ENCODE measurements around the gene DCAF8.
"Not testable (repeated sequence)": the region's sequence is repeated elsewhere in the genome, so short reads cannot be mapped to it uniquely, and the experiment has no call there.

The DCAF8 gene

DNA sequence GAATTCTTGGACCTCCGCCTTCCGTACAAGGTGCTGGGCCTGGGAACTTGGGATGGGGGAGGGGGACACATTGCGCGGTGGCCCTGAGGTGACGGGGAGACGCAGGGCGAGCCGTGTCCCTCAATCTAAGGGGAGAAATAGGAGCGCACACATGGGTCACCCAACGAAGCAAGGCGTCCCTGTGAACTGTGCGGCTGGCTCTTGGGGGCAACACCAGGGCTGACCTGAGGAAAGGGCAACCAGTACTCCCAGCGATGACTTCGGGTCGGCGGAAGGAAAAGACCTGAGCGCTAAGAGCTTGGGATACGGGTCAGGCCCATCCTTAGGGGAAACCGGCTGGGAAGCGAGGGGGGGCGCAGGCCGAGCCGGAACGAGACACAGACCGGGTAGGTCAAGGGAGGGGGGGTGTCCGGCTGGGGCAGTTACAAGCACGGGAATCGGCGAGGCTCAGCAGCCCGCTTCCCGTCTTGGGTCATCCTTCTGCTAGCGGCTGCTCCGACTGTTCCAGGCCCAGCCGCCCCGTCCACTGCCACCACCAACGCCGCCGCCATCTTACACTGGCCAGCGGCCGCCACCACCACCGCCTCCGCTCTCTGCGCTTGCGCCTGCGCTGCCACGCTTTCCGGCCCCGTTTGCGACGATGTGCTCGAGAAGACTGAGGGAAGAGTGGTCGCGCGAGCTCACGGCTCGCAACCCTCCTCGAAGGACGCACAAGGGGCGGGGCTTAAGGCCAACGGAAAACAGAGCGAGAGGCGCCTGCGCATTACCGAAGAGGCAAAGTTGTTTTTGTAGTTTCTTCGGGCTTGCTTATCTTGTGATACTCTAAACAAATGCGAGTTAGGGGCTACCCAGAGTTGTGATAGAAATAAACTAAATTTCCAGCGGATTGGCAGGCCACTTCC is at the start of gene DCAF8:
DCAF8 (minus strand) TSS at position 657 of the 902 bp plus-strand sequence. CDS start 18,541 bp downstream, outside the sequence.
- peak; percentile 99 for DNase-seq

DNA sequence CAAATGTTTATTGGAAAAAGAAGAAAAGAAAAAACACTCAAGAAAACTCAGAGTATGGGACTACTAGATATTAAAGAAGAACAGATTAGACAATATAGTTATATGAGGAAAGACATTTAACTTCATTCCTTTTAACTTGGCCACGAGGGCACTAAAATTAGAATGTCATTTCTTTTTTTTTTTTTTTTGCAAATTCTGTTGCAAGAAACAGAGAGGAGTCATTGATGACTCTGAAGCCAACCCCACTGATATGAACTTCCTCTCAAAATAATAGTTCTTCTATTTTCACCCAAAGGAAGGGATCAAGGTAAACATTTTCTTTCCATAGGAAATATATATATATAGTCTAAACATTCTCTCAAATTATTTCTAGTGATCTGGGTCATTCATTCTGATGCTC is 47.2 kb upstream of the DCAF8 start:
- no peak for DNase-seq

- no peak for DNase-seq
Observed at GRCh38 chr1:160309185-160309557, 46.8 kb upstream of the DCAF8 start.

DNA sequence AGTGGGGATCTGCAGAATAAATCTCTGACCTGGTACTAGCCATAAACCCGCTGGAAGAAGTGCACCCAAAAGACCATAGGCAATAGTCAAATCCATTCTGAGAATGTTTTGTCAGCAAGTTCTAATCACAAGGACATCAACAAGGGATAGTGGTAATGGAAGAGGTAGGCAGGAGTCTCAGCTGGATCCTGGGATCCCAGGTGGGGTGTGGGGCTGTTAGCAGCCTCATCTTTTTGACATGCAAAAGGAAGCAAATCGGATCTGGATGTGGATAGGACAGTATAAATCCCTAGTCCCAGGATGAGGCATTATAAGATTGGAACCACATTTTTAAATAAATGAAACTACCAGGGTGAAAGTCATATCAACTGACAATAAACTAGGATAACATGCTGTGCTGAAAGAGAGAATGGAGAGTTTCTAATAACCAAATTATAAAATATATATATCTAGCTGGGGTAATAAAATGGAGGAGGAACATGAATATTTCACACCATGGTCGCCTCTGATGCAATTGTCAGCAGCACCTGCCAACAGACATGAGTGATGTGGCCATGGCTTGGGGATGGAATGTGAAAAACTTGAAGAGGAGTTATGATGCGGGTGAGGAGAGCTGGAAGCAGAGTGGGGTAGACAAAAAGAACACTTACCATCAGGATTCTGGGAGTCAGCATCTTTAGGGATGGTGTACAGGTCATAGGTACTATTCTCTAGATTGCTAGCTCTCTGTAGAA is 46.3 kb upstream of the DCAF8 start:
- DNase-seq = no peak

DNA sequence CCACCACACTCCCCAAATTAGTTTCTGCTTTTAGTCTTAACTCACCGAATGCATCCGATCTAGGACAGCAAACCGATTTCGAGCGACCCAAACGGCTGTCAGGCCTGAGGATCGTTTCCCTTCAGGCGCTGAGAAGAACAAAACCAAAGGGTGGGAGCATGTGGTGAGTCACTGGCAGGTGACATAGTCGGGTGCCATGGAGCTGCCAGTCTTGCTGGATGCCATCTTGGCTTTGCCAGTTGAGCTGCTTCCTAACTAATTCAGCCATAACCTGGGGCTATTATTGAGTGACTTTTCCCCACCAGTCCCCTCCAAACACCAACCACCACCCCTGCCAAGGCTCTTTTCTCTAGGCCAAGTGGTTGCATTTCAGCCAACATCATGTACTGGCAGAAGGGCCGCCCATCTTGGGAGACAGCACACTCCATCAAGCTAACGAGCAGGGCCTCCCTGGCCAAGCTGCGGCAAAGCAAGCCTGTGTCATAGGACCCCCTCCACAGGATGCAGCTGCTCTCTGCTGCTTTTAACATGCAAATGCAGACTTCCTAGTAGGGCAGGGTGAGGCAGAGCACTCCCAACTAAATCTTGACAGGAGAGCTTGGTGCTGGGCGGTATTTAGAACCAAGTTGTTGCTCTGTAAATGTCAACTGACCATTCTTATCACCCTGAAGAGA is 44.9 kb upstream of the DCAF8 start:
- no peak for DNase-seq

DNA sequence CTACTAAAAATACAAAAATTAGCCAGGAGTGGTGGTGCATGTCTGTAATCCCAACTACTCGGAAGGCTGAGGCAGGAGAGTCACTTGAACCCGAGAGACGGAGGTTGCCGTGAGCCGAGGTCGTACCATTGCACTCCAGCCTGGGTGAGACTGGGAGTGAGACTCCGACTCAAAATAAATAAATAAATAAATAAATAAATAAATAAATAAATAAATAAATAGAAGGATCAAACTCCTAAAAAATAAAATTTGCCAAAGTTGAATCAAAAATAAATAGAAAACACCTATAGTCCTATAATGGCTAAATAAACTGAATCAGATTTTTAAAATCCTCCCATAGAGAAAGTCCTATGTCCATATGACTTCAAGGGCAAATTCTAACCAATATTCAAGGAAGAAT is 37.8 kb upstream of the DCAF8 start:
- no peak for DNase-seq

- no peak for DNase-seq
Observed at GRCh38 chr1:160296036-160296435, 33.7 kb upstream of the DCAF8 start.

GRCh38 chr1:160293020-160293968 is 30.9 kb upstream of the DCAF8 start:
- DNase-seq = no peak

- peak; percentile 62 for DNase-seq
Observed at GRCh38 chr1:160291248-160292220, 29.2 kb upstream of the DCAF8 start.

DNA sequence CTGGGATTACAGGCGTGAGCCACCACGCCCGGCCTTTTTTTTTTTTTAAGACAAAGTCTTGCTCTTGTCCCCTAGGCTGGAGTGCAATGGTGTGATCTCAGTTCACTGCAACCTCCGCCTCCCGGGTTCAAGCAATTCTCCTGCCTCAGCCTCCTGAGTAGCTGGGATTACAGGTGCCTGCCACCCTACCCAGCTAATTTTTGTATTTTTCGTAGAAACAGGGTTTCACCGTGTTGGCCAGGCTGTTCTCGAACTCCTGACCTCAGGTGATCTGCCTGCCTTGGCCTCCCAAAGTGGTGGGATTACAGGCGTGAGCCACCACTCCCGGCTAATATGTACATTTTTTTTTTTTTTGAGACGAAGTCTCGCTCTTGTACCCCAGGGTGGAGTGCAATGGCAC is 25.4 kb upstream of the DCAF8 start:
- not testable (repeated sequence) for DNase-seq

- DNase-seq = no peak
Observed at GRCh38 chr1:160285506-160285905, 23.2 kb upstream of the DCAF8 start.

DNA sequence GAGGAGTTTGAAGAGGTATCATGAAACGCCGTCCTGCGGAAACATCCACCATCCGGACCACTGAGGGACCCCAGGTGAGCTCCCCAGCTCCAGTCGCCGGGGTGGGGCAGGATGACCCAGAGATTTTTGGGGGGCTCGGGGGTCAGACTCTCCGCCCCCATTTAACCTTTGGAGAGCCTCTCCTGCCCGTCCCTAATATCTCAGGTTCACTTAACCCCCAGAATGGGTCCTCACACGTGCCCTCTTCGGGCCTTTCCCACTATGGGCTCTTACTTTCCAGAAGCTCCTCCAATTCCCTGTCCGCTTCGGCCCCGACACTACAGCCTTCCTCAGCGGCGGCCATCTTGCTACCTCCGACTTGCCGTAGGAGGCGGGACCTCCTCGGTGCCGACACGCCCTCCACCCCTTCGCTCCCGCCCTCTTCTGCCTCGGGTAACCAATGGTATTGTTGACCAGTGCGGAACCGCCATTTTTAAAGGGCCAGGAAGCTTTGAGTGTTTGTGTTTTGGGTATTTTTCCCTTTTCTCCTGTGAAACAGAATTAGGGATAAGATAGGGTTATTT is 22.5 kb upstream of the DCAF8 start, which contains the start of gene PEX19:
PEX19 (minus strand) TSS at position 352 of the 563 bp plus-strand sequence; CDS start at position 343, 9 bp downstream.
- DNase-seq = peak; percentile 97

GRCh38 chr1:160284220-160284781 is 22.0 kb upstream of the DCAF8 start:
- DNase-seq = peak; percentile 29

- DNase-seq = no peak
Observed at GRCh38 chr1:160282807-160283206, 20.5 kb upstream of the DCAF8 start.

DNA sequence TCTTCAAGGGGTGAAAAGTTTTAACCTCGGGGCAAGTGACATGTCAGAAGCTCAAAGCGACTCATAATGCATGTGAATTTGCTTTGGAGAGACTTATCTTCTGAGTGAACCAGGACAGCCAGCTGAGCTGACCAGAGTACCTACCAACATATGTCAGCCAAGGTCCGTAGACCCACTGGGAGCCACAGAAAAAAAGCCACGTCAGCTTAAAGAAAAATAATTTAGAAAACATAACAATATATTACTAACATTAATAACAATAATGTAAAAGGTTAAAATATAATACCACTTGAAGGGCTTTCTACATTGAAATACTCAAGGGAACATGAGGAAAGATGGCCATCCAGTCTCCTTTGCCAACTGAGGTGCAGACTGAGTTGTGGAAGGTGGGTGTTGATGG is 15.6 kb upstream of the DCAF8 start:
- DNase-seq = no peak

- DNase-seq = no peak
Observed at GRCh38 chr1:160277330-160277729, 15.0 kb upstream of the DCAF8 start.

DNA sequence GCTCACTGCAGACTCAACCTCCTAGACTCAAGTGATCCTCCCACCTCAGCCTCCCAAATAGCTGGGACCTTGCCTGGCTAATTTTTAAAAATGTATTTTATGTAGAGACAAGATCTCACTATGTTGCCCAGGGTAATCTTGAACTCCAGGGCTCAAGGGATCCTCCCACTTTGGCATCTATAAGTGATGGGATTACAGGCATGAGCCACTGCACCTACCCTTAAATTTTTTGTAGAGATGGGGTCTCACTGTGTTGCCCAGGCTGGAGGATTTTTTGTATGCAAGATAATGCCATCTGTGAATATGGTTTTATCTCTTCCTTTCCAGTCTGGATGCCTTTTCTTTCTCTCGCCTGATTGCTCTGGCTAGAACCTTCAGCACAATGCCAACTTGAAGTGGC is 8.7 kb upstream of the DCAF8 start:
- no peak for DNase-seq

GRCh38 chr1:160267284-160267991 is 5.1 kb upstream of the DCAF8 start:
- no peak for DNase-seq

- DNase-seq = no peak
Observed at GRCh38 chr1:160264795-160265307, 2.5 kb upstream of the DCAF8 start.

Data from right hindlimb (tissue), 1 donor.